ENCODE data around the gene MEGF8. TPM values are rescaled to one million over a fixed set of nuclear protein-coding genes. Genes with fewer than 3 reads are reported as not detected.
A peak's percentile ranks its signal among the peaks of the same experiment; 100 is the strongest.

Gene MEGF8
- total RNA-seq, 2 donors from 2014 or later = 9.9 to 24.1 TPM

GRCh38 chr19:42288881-42289555, 36.4 kb upstream of the MEGF8 start:
- ATAC-seq = no peak
- Histone ChIP-seq H3K36me3 (replicated peaks in 1 of 2; ENCODE audit: insufficient read depth in 1 of 2, low read depth in 2 of 2) (peaks cover 17 to 30% of the 10 kb centered on the region in 2 donors), H3K4me3 (no peak overlapping the region), H3K27ac (no peak overlapping the region), H3K27me3 (no peaks in the 10 kb centered on the region), H3K4me1 (peaks cover 25% of the 10 kb centered on the region), H3K9me3 (no peaks in the 10 kb centered on the region)
- WGBS, 2 donors = 87 to 90% methylated on average over 9 to 22 of the region's 22 CpGs
- no peak for DNase-seq
- intact Hi-C loops (cut with DNase I) = no loop called here
- TF ChIP-seq POLR2A (IDR thresholded peaks at IDR 0.05) (no peak), CTCF (IDR thresholded peaks at IDR 0.05) (no peak)

DNA sequence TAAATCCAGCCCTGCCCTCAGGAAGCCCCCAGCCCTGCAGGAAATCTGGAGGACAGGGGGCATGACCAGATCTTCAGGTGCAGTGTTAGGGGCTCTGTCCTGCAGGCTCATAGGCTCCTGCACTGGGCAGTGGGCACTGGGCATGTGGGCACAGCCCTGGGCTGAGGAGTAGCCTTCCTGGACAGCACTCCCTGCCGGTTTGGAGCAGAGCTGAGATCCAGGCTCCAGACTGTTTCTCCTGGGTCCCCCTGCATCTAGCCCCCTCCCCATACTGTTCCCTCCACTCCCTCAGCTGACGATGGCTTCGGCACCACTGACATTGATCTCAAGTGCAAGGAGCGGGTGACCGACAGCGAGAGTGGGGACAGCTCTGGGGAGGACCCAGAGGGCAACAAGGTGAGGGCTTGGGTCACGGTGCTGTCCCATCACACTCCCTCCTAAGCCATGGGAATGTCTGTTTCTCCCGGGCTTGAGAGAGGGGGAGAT, 35.8 kb upstream of the MEGF8 start:
- no peak for TF ChIP-seq CTCF (IDR thresholded peaks at IDR 0.05)
- TF ChIP-seq POLR2A (IDR thresholded peaks at IDR 0.05) = no peak
- Histone ChIP-seq H3K4me1 (peaks cover 23% of the 10 kb centered on the region), H3K36me3 (replicated peaks in 1 of 2; ENCODE audit: insufficient read depth in 1 of 2, low read depth in 2 of 2) (peaks cover 17 to 30% of the 10 kb centered on the region in 2 donors)

GRCh38 chr19:42290136-42290522, 35.3 kb upstream of the MEGF8 start:
- H3K9me3 ChIP-seq = no peaks in the 10 kb centered on the region
- no peak overlapping the region for H3K27ac ChIP-seq
- intact Hi-C loops (cut with DNase I) = loop anchor here (5.0 kb wide), 1 partner anchor 43 kb away; no protein-coding TSS in a partner anchor
- peaks cover 17 to 30% of the 10 kb centered on the region in 2 donors for H3K36me3 ChIP-seq (replicated peaks in 1 of 2; ENCODE audit: insufficient read depth in 1 of 2, low read depth in 2 of 2)
- WGBS, 2 donors = 87 to 92% methylated on average over 5 to 13 of the region's 13 CpGs
- no peak for ATAC-seq
- H3K4me1 ChIP-seq = peaks cover 18% of the 10 kb centered on the region
- TF ChIP-seq CTCF (IDR thresholded peaks at IDR 0.05) (no peak), POLR2A (IDR thresholded peaks at IDR 0.05) (no peak)
- no peak overlapping the region for H3K4me3 ChIP-seq
- no peaks in the 10 kb centered on the region for H3K27me3 ChIP-seq
- no peak for DNase-seq

More for the DNA sequence above, 35.8 kb upstream of the MEGF8 start:
- ATAC-seq (no peak), DNase-seq (no peak)
- intact Hi-C loops (cut with DNase I) = loop anchor here (5.0 kb wide), 1 partner anchor 42 kb away; no protein-coding TSS in a partner anchor
- Histone ChIP-seq H3K27ac (no peak overlapping the region), H3K27me3 (no peaks in the 10 kb centered on the region), H3K9me3 (no peaks in the 10 kb centered on the region), H3K4me3 (no peak overlapping the region)
- 91 to 96% methylated on average over 7 to 8 of the region's 8 CpGs for WGBS, 2 donors

DNA sequence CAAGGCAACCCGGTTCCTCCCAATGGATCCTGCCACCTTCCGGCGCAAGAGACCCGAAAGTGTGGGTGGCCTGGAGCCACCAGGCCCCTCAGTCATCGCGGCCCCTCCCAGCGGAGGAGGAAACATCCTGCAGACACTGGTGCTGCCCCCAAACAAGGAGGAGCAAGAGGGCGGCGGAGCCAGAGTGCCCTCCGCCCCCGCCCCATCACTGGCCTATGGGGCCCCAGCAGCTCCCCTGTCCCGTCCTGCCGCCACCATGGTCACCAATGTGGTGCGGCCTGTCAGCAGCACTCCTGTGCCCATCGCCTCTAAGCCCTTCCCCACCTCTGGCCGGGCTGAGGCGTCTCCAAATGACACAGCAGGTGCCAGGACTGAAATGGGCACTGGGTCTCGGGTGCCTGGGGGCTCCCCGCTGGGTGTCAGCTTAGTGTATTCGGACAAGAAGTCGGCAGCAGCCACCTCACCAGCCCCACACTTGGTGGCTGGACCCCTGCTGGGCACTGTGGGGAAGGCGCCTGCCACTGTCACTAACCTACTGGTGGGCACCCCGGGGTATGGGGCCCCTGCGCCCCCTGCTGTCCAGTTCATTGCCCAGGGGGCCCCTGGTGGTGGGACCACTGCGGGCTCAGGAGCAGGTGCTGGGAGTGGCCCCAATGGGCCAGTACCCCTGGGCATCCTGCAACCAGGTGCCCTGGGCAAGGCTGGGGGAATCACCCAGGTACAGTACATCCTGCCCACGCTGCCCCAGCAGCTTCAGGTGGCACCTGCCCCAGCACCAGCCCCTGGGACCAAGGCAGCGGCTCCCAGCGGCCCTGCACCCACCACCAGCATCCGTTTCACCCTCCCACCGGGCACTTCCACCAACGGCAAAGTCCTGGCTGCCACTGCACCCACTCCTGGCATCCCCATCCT, 34.7 kb upstream of the MEGF8 start:
- H3K27me3 ChIP-seq = no peaks in the 10 kb centered on the region
- DNase-seq (peak in 1 of 4 donors; percentile 23), ATAC-seq (no peak)
- TF ChIP-seq CTCF (IDR thresholded peaks at IDR 0.05) (peak in 5 of 7 experiments; percentile 12 to 26 (median 21)), POLR2A (IDR thresholded peaks at IDR 0.05) (no peak)
- peaks cover 17 to 30% of the 10 kb centered on the region in 2 donors for H3K36me3 ChIP-seq (replicated peaks in 1 of 2; ENCODE audit: insufficient read depth in 1 of 2, low read depth in 2 of 2)
- 89 to 90% methylated on average over 15 to 20 of the region's 31 CpGs for WGBS, 2 donors
- H3K27ac ChIP-seq = no peak overlapping the region
- no peak overlapping the region for H3K4me3 ChIP-seq
- no peaks in the 10 kb centered on the region for H3K9me3 ChIP-seq
- intact Hi-C loops (cut with DNase I) = loop anchor here (5.0 kb wide), 1 partner anchor 43 kb away; no protein-coding TSS in a partner anchor
- H3K4me1 ChIP-seq = peaks cover 12% of the 10 kb centered on the region
